SK-N-MC (cell line): Measurements from ENCODE around the gene IGF1R.

Experiments
- DNase-seq: peaks from one replicate; pipeline ENCODE4 v3.0.0-alpha.2; 2011; ENCODE audit warnings: low read depth, low spot score
- H3K27ac ChIP-seq: fragments of 200-600 bp; sonication (generic); 2 replicates; pipeline ENCODE4 v1.5.1; 2016; ENCODE audit warnings: mixed run types
- H3K36me3 ChIP-seq: fragments of 200-600 bp; sonication (generic); 2 replicates; pipeline ENCODE4 v1.6.1; 2017; ENCODE audit warnings: antibody characterized with exemption, low read length, mixed read lengths; ENCODE audit not compliant: insufficient read depth
- H3K4me3 ChIP-seq: fragments of 200-600 bp; sonication (generic); 2 replicates; pipeline ENCODE4 v1.5.1; 2016
- H3K9ac ChIP-seq: fragments of 200-600 bp; sonication (generic); 2 replicates; pipeline ENCODE4 v1.8.0; 2017; ENCODE audit warnings: mixed run types, mixed read lengths; ENCODE audit not compliant: insufficient read length
- H3K9me3 ChIP-seq: fragments of 200-600 bp; sonication (generic); 2 replicates; pipeline ENCODE4 v1.6.1; 2017; ENCODE audit warnings: low read depth, mild to moderate bottlenecking, antibody characterized with exemption, low read length, moderate library complexity, mixed read lengths
- EZH2 ChIP-seq: fragments of 200-600 bp; sonication (generic); IDR thresholded peaks from one replicate; pipeline ENCODE4 v1.6.1; 2017; ENCODE audit warnings: antibody characterized with exemption
- FOXP2 ChIP-seq: optimal IDR thresholded peaks from 2 replicates; pipeline ENCODE3; 2011; ENCODE audit warnings: mild to moderate bottlenecking, moderate library complexity; ENCODE audit not compliant: insufficient read depth; ENCODE audit errors: extremely low read length, control extremely low read depth
- POLR2AphosphoS5 ChIP-seq: IDR thresholded peaks from 2 replicates; pipeline ENCODE4 v1.6.1; 2012; ENCODE audit warnings: mild to moderate bottlenecking, low read depth, low read length, borderline replicate concordance

Gene IGF1R

GRCh38 chr15:98927996-98928395 is 279.7 kb downstream of the IGF1R start:
- H3K27ac ChIP-seq = no peak overlapping the region
- H3K9ac ChIP-seq = no peak overlapping the region
- no peak overlapping the region for H3K4me3 ChIP-seq
- DNase-seq = no peak
- TF ChIP-seq POLR2AphosphoS5 (no peak), EZH2 (no peak)
- peaks cover 38% of the 10 kb centered on the region for H3K36me3 ChIP-seq
- no peaks in the 10 kb centered on the region for H3K9me3 ChIP-seq

GRCh38 chr15:98930576-98930975 is 282.2 kb downstream of the IGF1R start:
- Histone ChIP-seq H3K9me3 (no peaks in the 10 kb centered on the region), H3K4me3 (no peak overlapping the region), H3K27ac (no peak overlapping the region), H3K9ac (no peak overlapping the region), H3K36me3 (peaks cover 16% of the 10 kb centered on the region)
- TF ChIP-seq EZH2 (no peak), FOXP2 (no peak), POLR2AphosphoS5 (no peak)
- no peak for DNase-seq

GRCh38 chr15:98931004-98931403 is 282.7 kb downstream of the IGF1R start:
- no peak overlapping the region for H3K9ac ChIP-seq
- H3K4me3 ChIP-seq = no peak overlapping the region
- peaks cover 13% of the 10 kb centered on the region for H3K36me3 ChIP-seq
- TF ChIP-seq FOXP2 = no peak
- TF ChIP-seq POLR2AphosphoS5 = no peak
- no peak for TF ChIP-seq EZH2
- no peaks in the 10 kb centered on the region for H3K9me3 ChIP-seq
- H3K27ac ChIP-seq = no peak overlapping the region
- no peak for DNase-seq

DNA sequence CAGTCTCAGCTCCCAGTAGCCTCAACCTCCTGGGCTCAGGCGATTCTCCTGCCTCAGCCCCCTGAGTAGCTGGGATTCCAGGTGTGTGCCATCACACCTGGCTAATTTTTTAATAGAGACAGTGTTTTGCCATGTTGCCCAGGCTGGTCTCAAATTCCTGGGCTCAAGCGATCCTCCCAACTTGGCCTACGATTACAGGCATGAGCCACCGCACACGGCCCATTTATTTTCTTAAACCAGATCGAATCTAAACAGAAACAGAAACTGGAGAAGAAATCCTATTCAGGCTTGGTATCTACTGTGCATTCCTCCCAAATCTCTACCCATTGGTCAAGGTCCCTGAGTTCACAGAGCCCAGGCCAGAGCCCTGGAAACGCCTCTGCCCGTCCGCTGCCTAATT is 285.1 kb downstream of the IGF1R start:
- TF ChIP-seq EZH2 = no peak
- TF ChIP-seq FOXP2 = no peak
- no peak for TF ChIP-seq POLR2AphosphoS5
- H3K36me3 ChIP-seq = peaks cover 10% of the 10 kb centered on the region
- no peak for DNase-seq

DNA sequence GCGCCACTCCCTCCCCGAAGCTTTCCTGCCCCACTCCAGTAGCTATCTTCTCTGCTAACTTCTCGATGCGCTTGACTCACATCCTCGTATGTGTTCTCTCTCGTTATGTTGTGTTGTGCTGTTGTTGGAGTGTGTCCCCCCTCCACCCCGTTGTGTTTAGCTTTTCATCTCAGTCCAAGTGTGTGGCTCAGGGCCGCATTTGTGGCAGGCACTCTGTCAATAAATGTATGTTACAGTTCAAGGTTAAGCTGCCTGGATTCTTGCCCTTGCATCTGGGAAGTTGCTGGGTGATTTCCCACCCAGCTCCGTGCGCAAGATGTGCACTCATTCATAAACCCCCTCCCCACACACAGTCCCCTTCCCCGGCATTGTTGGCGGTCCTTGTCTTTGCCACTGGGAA is 287.4 kb downstream of the IGF1R start:
- no peak overlapping the region for H3K4me3 ChIP-seq
- H3K27ac ChIP-seq = no peak overlapping the region
- TF ChIP-seq EZH2 (no peak), POLR2AphosphoS5 (no peak)
- no peak overlapping the region for H3K9ac ChIP-seq
- peaks cover 14% of the 10 kb centered on the region; the same call in 1 of the 2 replicates for H3K36me3 ChIP-seq
- no peak for DNase-seq
- no peaks in the 10 kb centered on the region for H3K9me3 ChIP-seq

More for the DNA sequence above, 285.1 kb downstream of the IGF1R start:
- no peak overlapping the region for H3K4me3 ChIP-seq
- H3K9ac ChIP-seq = no peak overlapping the region
- H3K9me3 ChIP-seq = no peaks in the 10 kb centered on the region
- no peak overlapping the region for H3K27ac ChIP-seq

DNA sequence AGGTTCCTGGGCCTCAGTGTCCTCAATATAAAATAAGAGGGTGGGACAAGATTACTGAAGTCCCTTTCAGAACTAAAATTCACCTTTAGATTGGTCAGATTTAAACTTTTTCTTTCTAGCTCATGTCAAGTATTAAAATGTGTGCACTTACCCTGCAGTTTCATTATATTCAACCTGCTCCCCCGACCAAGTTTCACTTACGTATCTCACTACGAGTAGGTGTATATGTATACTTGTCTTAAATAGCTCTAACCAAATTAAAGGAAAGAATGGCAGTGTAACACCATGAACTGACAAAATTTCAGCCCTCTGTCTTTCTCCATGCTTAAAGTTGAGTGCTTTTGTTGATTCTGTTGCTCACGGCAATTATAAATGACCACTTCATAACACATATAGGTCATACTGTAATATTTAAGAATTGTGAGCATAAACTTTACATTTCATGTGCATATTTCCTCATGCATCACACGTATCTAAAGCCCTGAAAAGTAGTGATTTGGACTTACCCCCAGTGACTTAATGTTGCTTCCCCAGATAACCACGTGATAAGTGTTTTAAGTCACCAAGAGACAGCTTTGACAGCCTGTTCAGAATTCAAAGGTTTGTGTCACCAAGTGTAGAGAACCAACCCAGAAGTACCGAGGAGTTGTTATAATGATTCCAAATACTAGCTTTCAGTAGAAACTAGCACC is 289.2 kb downstream of the IGF1R start:
- no peak for TF ChIP-seq FOXP2
- TF ChIP-seq EZH2 = no peak
- no peak for TF ChIP-seq POLR2AphosphoS5
- Histone ChIP-seq H3K36me3 (peaks cover 9% of the 10 kb centered on the region; the same call in 1 of the 2 replicates), H3K9me3 (no peaks in the 10 kb centered on the region), H3K27ac (no peak overlapping the region), H3K4me3 (no peak overlapping the region), H3K9ac (no peak overlapping the region)
- no peak for DNase-seq

DNA sequence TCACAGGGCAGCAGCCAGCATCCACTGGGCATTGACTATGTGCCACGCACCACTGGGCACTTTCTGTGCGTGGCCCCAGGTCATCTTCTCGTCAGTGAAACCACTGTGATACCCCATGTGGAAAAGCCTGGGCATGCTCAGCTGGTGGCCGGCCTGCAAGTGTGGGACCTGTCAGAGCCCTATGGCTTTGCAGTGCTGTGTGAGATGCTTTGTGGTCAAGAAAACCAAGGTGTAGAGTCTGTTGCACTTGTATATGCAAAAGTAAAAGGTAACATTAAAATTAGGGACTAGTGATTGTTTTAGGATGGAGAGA is 289.7 kb downstream of the IGF1R start:
- Histone ChIP-seq H3K4me3 (no peak overlapping the region), H3K27ac (no peak overlapping the region), H3K36me3 (peaks cover 14% of the 10 kb centered on the region; the same call in 1 of the 2 replicates), H3K9ac (no peak overlapping the region), H3K9me3 (no peaks in the 10 kb centered on the region)
- TF ChIP-seq FOXP2 (no peak), EZH2 (no peak), POLR2AphosphoS5 (no peak)
- DNase-seq = no peak

DNA sequence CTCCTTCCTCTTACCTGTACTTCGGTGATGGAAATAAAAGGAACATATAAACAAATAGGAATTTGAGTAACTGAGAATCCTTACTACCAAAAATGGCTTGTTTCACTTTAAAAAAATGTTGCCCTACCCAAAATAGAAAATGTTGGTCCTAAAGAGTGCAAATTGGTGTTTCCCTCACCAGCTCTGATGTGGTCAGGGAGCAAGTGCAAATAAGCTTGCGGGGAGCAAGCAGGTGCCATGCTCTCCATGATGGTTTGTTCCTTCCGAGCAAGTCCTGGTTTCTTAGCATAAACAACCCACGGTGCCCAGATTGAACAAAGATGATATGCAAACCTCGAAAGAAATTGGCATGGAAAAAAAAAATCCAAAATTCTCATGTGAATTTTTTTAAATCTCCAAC is 290.5 kb downstream of the IGF1R start:
- Histone ChIP-seq H3K9me3 (no peaks in the 10 kb centered on the region), H3K36me3 (peaks cover 15% of the 10 kb centered on the region; the same call in 1 of the 2 replicates), H3K4me3 (no peak overlapping the region), H3K9ac (no peak overlapping the region), H3K27ac (no peak overlapping the region)
- TF ChIP-seq EZH2 = no peak
- no peak for TF ChIP-seq FOXP2
- TF ChIP-seq POLR2AphosphoS5 = no peak
- no peak for DNase-seq

DNA sequence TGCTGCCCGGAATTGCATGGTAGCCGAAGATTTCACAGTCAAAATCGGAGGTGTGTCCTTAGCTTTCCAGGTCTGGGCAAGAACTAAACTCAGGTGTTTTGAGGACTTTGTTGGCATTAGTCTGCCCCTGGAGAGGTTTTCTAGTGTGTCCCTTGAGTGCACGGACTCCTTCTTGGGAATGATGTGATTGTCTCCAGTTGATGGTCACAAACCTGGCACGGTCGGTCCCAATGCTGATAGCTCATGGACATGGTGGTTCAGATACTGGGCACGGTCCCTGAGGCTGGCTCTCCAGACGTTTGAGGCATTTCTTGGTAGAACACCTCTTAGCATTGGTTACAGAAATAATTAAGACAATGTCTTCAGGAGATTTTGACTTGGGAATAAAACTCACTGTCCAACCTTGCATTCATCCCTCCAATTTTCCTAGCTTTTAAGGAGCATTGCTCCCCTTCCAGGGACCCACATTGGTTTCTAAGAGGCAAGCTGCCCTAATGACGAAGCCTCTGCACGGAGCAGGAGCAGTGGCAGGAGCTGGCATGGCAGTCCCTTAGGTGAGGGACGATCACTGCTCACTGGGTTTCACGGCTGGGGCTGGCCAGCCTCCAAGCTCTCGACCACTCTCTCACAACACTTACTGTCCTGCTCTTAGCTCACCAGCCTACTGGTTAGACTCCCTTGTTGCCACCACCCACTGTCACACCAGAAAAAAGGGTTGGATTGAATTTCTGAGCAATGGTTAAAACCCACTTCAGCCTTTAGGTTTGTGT is 291.2 kb downstream of the IGF1R start:
- Histone ChIP-seq H3K27ac (no peak overlapping the region), H3K36me3 (peaks cover 15% of the 10 kb centered on the region; the same call in 1 of the 2 replicates), H3K4me3 (no peak overlapping the region), H3K9me3 (no peaks in the 10 kb centered on the region), H3K9ac (no peak overlapping the region)
- no peak for DNase-seq
- TF ChIP-seq FOXP2 = no peak
- TF ChIP-seq EZH2 = no peak
- TF ChIP-seq POLR2AphosphoS5 = no peak
